ENCODE data around the gene SND1. TPM values are rescaled to one million over a fixed set of nuclear protein-coding genes. Genes with fewer than 3 reads are reported as not detected.

The SND1 gene
- total and polyA plus RNA-seq, 2 donors (not counting 3 experiments of a cell fraction or from before 2014, with no cell fraction given), result 116 to 249 TPM

- TF ChIP-seq GATA2 (IDR thresholded peaks at IDR 0.05; ENCODE audit: insufficient read depth, insufficient read length, low read depth, low read length) (no peak), POLR2A (IDR thresholded peaks at IDR 0.05; ENCODE audit: low read depth, low read length) (no peak), CTCF (IDR thresholded peaks at IDR 0.05; ENCODE audit: extremely low read depth in 1 of 2, insufficient read depth in 1 of 2, low read depth in 1 of 2, low read length in 2 of 2) (no peak), JUN (IDR thresholded peaks at IDR 0.05; ENCODE audit: borderline replicate concordance, insufficient read depth, insufficient read length, low read depth) (no peak), FOS (IDR thresholded peaks at IDR 0.05; ENCODE audit: borderline replicate concordance, insufficient read depth, low read length) (no peak), MYC (IDR thresholded peaks at IDR 0.05; ENCODE audit: low read depth, low read length) (no peak), EZH2 (IDR thresholded peaks at IDR 0.05; ENCODE audit: borderline replicate concordance, low read depth, low read length, severe bottlenecking) (no peak), MAX (IDR thresholded peaks at IDR 0.05; ENCODE audit: insufficient read depth, insufficient read length) (no peak)
- peaks cover 5 to 7% of the 10 kb centered on the region in 2 experiments for H3K27me3 ChIP-seq (ENCODE audit: control insufficient read depth in 2 of 2, insufficient read depth in 2 of 2, low read length in 2 of 2)
- FAIRE-seq (no peak), DNase-seq (ENCODE audit: low read depth, low spot score) (no peak)
- BruUV-seq (replicated peaks), result no TSS peak
- dilution Hi-C loops (cut with MboI; ENCODE audit: extremely low pct_ligation_motif_present, low sequenced_read_pairs) (no loop called here), intact Hi-C loops (cut with micrococcal nuclease) (no loop called here)
- ChIA-PET CTCF (no interaction called here), POLR2A (no interaction called here)
- H3K9me1 ChIP-seq (replicated peaks; ENCODE audit: control insufficient read depth, extremely low read depth, insufficient read depth, low read length), result no peaks in the 10 kb centered on the region
- H3K9ac ChIP-seq (replicated peaks; ENCODE audit: extremely low read depth, insufficient read depth, low read length), result no peak overlapping the region
- no peak overlapping the region for H2AFZ ChIP-seq (ENCODE audit: low read depth, low read length)
- peaks cover 6% of the 10 kb centered on the region for H3K4me1 ChIP-seq (ENCODE audit: control insufficient read depth, extremely low read depth, insufficient read depth, low read length)
- H4K20me1 ChIP-seq (replicated peaks; ENCODE audit: control insufficient read depth, extremely low read depth, insufficient read depth, low read length), result no peaks in the 10 kb centered on the region
- no peak overlapping the region for H3K4me3 ChIP-seq (replicated peaks in 1 of 3; ENCODE audit: insufficient read depth in 1 of 3, low read depth in 1 of 3, low read length in 3 of 3)
- no peak overlapping the region for H3K4me2 ChIP-seq (ENCODE audit: insufficient read depth, low read length)
- H3K27ac ChIP-seq (ENCODE audit: insufficient read depth, low read depth, low read length), result no peak overlapping the region
- no peaks in the 10 kb centered on the region for H3K36me3 ChIP-seq (ENCODE audit: control insufficient read depth in 2 of 2, extremely low read depth in 1 of 2, insufficient read depth in 2 of 2, low read length in 2 of 2)
- H3K79me2 ChIP-seq (ENCODE audit: control insufficient read depth, insufficient read depth, low read length), result no peaks in the 10 kb centered on the region
- H3K9me3 ChIP-seq (replicated peaks; ENCODE audit: control insufficient read depth, insufficient read depth, low read length), result no peaks in the 10 kb centered on the region
Observed at GRCh38 chr7:128113839-128114238, 461.8 kb downstream of the SND1 start.

Measured in endothelial cell of umbilical vein (primary cell).